Stomach (tissue), 9 donors: Measurements from ENCODE around the gene KCNAB2. TPM values are rescaled to one million over a fixed set of nuclear protein-coding genes. Genes with fewer than 3 reads are reported as not detected.

Experiments used
- DNase-seq, 2 donors: peaks; one replicate each; pipeline versions ENCODE4 v3.0.0 to v3.0.0-alpha.2; 2013 to 2019
- H3K27ac ChIP-seq, 5 donors: fragments of 200-600 bp in 4 of 5; sonication (generic) in 4 of 5; one replicate each; pipeline ENCODE4 v1.5.1; 2013 to 2019; ENCODE audit warnings: mild to moderate bottlenecking in 1 of 5, moderate library complexity in 1 of 5
- H3K27me3 ChIP-seq, 3 donors: fragments of 200-600 bp; sonication (generic); one replicate each; pipeline ENCODE4 v1.5.1; 2017 to 2019; ENCODE audit warnings: mixed run types in 1 of 3
- H3K36me3 ChIP-seq, 4 donors: fragments of 200-600 bp; sonication (generic); 1 replicate in 3 of 4; 2 replicates in 1 of 4; pipeline ENCODE4 v1.5.1; 2016 to 2019
- H3K4me1 ChIP-seq, 4 donors: fragments of 200-600 bp; sonication (generic); one replicate each; pipeline ENCODE4 v1.5.1; 2016 to 2019
- H3K4me3 ChIP-seq, 4 donors: fragments of 200-600 bp; sonication (generic) in 3 of 4; one replicate each; pipeline ENCODE4 v1.5.1; 2016 to 2019; ENCODE audit warnings: mild to moderate bottlenecking in 1 of 4
- H3K9me3 ChIP-seq, 4 donors: fragments of 200-600 bp; sonication (generic); one replicate each; pipeline ENCODE4 v1.5.1; 2016 to 2019
- EP300 ChIP-seq: sonication (generic); formaldehyde crosslinking; IDR thresholded peaks from one replicate; pipeline ENCODE4 v1.6.1; 2017; ENCODE audit warnings: antibody characterized with exemption
- POLR2A ChIP-seq, 4 donors: fragments of 450-650 bp; IDR thresholded peaks; one replicate each; pipeline ENCODE4 v1.6.1; 2016; ENCODE audit warnings: antibody characterized with exemption in 4 of 4, control low read depth in 2 of 4, mild to moderate bottlenecking in 1 of 4, moderate library complexity in 1 of 4
- POLR2AphosphoS5 ChIP-seq, 3 donors: sonication (generic); formaldehyde crosslinking; IDR thresholded peaks; one replicate each; pipeline ENCODE4 v1.6.1; 2016; ENCODE audit warnings: antibody characterized with exemption in 3 of 3
- WGBS, 5 donors: extraction: QIAGEN DNeasy Blood & Tissue Kit in 3 of 5; methylation state at CpG; one replicate each; pipeline versions ENCODE4 v1.1.5 to v1.1.7; 2013 to 2018; 5-methylcytosine and 5-hydroxymethylcytosine counted together
- intact Hi-C: fragments of 100-400 bp; cut with DNase I; formaldehyde crosslinking; loops from one replicate; pipeline ENCODE4 v1.15.1; 2023; ENCODE audit warnings: low total_unique reads
- polyA plus RNA-seq, 3 donors: library from polyadenylated mRNA; stranded (reverse); fragments of 200-250 nt; gene quantifications; one replicate each; pipeline ENCODE4 v1.2.3, GENCODE V29; 2013
- total RNA-seq, 5 donors: library from RNA; depleted of rRNA; stranded (reverse); fragments of >200 nt; gene quantifications; one replicate each; pipeline versions ENCODE4 v1.1.0 to v1.2.3, GENCODE V29; 2014 to 2016
- TF ChIP-seq, protein P1 (sequence below), 7 experiments: fragments of 450-650 bp in 4 of 7; fragments of 200-600 bp in 3 of 7; sonication (generic) in 3 of 7; IDR thresholded peaks; one replicate each; pipeline ENCODE4 v1.5.1; 2016 to 2019; ENCODE audit warnings: antibody characterized with exemption in 7 of 7, control low read depth in 2 of 7, mild to moderate bottlenecking in 1 of 7
- donor health status: healthy with polysubstance abuse.
- donor health status: Bipolar disorder and iron deficiency.
- donor health status: healthy.

Gene KCNAB2
- total and polyA plus RNA-seq, 8 donors: 0.29 to 39.1 (median 3.3) TPM

DNA sequence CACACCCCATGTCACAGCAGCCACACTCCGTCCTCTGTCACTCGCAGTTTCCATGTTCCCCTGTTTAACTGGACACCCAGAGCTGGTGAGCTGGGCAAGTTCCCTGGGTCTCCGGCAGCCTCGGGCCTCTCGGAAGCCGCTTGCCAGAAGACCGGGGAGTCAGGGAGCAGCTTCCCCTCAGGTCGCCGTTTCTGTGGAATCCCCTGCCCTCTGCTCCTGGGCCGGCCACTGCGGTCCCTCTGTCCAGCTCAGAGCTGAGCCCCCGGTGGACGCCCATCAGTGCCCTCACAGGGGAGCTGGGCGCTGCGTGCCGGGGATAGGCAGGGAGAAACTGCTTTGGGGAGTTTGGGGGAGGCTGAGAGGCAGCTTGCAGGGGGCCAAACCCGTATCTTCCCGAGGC lies 37.7 kb downstream of the KCNAB2 start:
- peak overlapping the region in 3 of 5 donors; percentile 20 to 46 (median 39) for H3K27ac ChIP-seq
- intact Hi-C loops: no loop called here
- H3K36me3 ChIP-seq: peaks cover 0 to 24% (median 0%) of the 10 kb centered on the region in 4 donors
- TF ChIP-seq, protein P1, sequence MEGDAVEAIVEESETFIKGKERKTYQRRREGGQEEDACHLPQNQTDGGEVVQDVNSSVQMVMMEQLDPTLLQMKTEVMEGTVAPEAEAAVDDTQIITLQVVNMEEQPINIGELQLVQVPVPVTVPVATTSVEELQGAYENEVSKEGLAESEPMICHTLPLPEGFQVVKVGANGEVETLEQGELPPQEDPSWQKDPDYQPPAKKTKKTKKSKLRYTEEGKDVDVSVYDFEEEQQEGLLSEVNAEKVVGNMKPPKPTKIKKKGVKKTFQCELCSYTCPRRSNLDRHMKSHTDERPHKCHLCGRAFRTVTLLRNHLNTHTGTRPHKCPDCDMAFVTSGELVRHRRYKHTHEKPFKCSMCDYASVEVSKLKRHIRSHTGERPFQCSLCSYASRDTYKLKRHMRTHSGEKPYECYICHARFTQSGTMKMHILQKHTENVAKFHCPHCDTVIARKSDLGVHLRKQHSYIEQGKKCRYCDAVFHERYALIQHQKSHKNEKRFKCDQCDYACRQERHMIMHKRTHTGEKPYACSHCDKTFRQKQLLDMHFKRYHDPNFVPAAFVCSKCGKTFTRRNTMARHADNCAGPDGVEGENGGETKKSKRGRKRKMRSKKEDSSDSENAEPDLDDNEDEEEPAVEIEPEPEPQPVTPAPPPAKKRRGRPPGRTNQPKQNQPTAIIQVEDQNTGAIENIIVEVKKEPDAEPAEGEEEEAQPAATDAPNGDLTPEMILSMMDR (IDR thresholded peaks at IDR 0.05): no peak
- TF ChIP-seq EP300 (no peak), POLR2A (IDR thresholded peaks at IDR 0.05) (no peak), POLR2AphosphoS5 (IDR thresholded peaks at IDR 0.05) (no peak)
- peaks cover 6 to 25% (median 14%) of the 10 kb centered on the region in 4 donors for H3K4me1 ChIP-seq
- WGBS, 5 donors: 63 to 82% (median 78%) methylated on average over 16 to 18 of the region's 18 CpGs
- H3K27me3 ChIP-seq: no peaks in the 10 kb centered on the region
- no peak for DNase-seq
- no peak overlapping the region for H3K4me3 ChIP-seq
- no peaks in the 10 kb centered on the region for H3K9me3 ChIP-seq

DNA sequence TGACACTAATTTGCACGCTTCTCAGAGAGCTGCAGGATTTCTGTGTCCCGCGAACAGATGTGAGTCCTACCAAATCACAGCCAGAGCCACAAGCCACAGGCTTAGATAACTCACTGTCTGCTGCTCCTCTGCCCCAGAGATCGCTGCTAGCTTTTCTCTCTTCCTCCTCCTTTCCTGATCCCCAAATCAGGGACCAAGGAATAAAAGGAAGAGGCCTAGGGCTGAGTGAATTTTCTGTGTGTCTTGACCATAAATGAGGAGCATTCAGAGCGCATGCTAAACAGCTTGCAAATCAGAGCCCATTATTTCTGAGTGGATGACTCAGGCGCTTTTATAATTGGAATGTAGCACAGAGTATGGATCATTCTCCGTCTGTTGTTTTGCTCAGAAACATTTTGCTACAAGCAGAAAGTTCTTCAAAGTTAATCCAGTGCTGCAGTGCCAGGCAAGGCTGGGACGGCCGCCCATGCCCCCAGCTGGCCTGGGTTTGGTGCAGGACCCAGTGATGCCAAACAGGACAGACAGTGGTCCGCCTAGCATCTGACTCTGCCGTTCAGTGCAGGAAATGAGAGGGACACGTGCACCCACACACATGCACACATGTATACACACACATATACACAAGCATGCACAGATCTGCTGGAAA lies 38.2 kb downstream of the KCNAB2 start:
- H3K27ac ChIP-seq: peak overlapping the region in 2 of 5 donors; percentile 39 to 46

DNA sequence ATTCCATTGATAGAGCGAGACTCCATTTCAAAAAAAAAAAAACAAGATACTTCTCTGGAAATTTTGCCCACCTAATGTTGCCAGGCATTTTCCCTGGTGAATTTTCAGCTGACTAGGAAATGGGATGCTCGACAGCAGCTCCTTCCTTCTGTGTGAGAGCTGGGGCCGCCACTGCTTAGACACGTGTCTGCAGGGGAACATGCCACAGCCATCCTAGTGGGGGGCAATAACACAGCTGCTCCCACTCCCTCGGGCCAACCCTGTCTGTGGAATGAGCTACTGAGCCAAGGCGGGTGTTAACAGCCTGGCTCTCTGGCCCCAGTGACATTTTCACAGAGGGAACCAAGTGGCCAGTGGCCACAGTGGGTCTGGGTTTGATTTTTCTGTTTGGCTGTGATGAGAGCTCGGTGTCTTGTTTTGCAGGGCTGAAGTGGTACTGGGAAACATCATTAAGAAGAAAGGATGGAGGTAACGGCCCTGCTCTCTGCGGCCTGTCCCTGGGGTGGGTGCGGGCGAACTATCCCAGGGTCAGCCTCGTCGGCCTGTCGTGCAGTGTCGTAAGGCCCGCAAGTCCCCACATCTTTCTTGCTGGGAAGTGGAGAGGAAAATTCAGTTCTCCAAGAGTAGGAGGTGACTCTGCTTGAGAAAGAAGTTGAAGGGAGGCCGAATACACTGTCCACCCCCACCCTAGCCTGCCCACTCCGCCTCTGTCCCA lies 39.2 kb downstream of the KCNAB2 start:
- intact Hi-C loops: no loop called here
- peaks cover 0 to 24% (median 0%) of the 10 kb centered on the region in 4 donors for H3K36me3 ChIP-seq
- TF ChIP-seq POLR2A (IDR thresholded peaks at IDR 0.05): no peak
- TF ChIP-seq, protein P1 (IDR thresholded peaks at IDR 0.05): no peak
- no peak for TF ChIP-seq POLR2AphosphoS5 (IDR thresholded peaks at IDR 0.05)
- TF ChIP-seq EP300: no peak
- no peaks in the 10 kb centered on the region for H3K9me3 ChIP-seq
- no peaks in the 10 kb centered on the region for H3K27me3 ChIP-seq
- no peak for DNase-seq
- H3K27ac ChIP-seq: no peak overlapping the region
- H3K4me1 ChIP-seq: peaks cover 6 to 25% (median 14%) of the 10 kb centered on the region in 4 donors
- WGBS, 5 donors: 79 to 89% (median 81%) methylated on average over 17 to 18 of the region's 18 CpGs
- H3K4me3 ChIP-seq: no peak overlapping the region

More for the DNA sequence above, 38.2 kb downstream of the KCNAB2 start:
- no peak for TF ChIP-seq EP300
- TF ChIP-seq POLR2AphosphoS5 (IDR thresholded peaks at IDR 0.05): no peak
- TF ChIP-seq POLR2A (IDR thresholded peaks at IDR 0.05): no peak
- TF ChIP-seq, protein P1 (IDR thresholded peaks at IDR 0.05): no peak
- no peak for DNase-seq
- H3K4me1 ChIP-seq: peaks cover 6 to 25% (median 14%) of the 10 kb centered on the region in 4 donors
- H3K27me3 ChIP-seq: no peaks in the 10 kb centered on the region
- intact Hi-C loops: no loop called here
- peaks cover 0 to 24% (median 0%) of the 10 kb centered on the region in 4 donors for H3K36me3 ChIP-seq
- no peaks in the 10 kb centered on the region for H3K9me3 ChIP-seq
- no peak overlapping the region for H3K4me3 ChIP-seq
- 42 to 73% (median 70%) methylated on average over 12 of the region's 12 CpGs for WGBS, 5 donors

DNA sequence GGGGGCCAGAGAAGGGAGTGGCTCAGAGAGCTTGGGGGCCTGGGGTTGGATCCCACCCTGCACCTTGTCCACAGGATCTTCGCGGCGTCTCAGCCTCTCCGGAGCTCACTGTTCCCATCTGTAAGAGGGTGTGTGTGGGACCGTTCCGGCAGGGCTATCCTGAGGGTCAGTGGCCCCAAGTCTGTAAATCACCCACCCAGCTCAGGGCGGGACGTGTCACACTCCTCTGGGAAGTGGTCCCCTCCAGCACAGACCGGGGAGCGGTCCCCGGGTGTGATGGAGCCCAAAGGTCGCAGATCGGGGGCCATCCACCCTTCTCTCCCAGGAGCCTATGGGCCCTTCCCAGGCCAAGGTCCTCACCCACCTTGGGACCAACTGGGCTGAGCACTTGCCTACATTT lies 40.0 kb downstream of the KCNAB2 start:
- WGBS, 5 donors: 90 to 94% (median 92%) methylated on average over 7 to 13 of the region's 13 CpGs
- H3K27ac ChIP-seq: no peak overlapping the region
- no peak overlapping the region for H3K4me3 ChIP-seq
- no peak for DNase-seq
- H3K9me3 ChIP-seq: no peaks in the 10 kb centered on the region
- H3K36me3 ChIP-seq: peaks cover 0 to 21% (median 0%) of the 10 kb centered on the region in 4 donors
- peaks cover 6 to 25% (median 14%) of the 10 kb centered on the region in 4 donors for H3K4me1 ChIP-seq
- TF ChIP-seq EP300: no peak
- TF ChIP-seq POLR2AphosphoS5 (IDR thresholded peaks at IDR 0.05): no peak
- TF ChIP-seq, protein P1 (IDR thresholded peaks at IDR 0.05): no peak
- TF ChIP-seq POLR2A (IDR thresholded peaks at IDR 0.05): no peak
- intact Hi-C loops: no loop called here
- no peaks in the 10 kb centered on the region for H3K27me3 ChIP-seq
